CD14-positive monocyte (primary cell): ENCODE data around the gene PAQR8. TPM values are rescaled to one million over a fixed set of nuclear protein-coding genes. Genes with fewer than 3 reads are reported as not detected.

Source experiments
- DNase-seq, 3 donors: peaks; one replicate each; pipeline ENCODE4 v3.0.0-alpha.2; 2011 to 2022
- H2AFZ ChIP-seq: 2 replicates; pipeline ENCODE4 v1.6.0; 2012; ENCODE audit warnings: mild to moderate bottlenecking, low read depth, low read length, inconsistent platforms; ENCODE audit not compliant: insufficient read depth, poor library complexity, severe bottlenecking
- H3K27ac ChIP-seq, 2 donors: 1 replicate in 1 of 2; 2 replicates in 1 of 2; pipeline ENCODE4 v1.5.1; 2012 to 2013; ENCODE audit warnings: low read length in 2 of 2, control low read depth in 1 of 2, inconsistent platforms in 1 of 2, low read depth in 1 of 2, mild to moderate bottlenecking in 1 of 2
- H3K27me3 ChIP-seq, 2 donors: one replicate each; pipeline versions ENCODE4 v1.6.0 to v1.6.1; 2011 to 2013; ENCODE audit warnings: low read length in 2 of 2; ENCODE audit not compliant: control insufficient read depth in 2 of 2, insufficient read depth in 2 of 2
- H3K36me3 ChIP-seq, 2 donors: replicated peaks in 1 of 2; 1 replicate in 1 of 2; 2 replicates in 1 of 2; pipeline versions ENCODE4 v1.5.1 to v1.6.1; 2012 to 2013; ENCODE audit warnings: low read length in 2 of 2, control low read depth in 1 of 2, inconsistent platforms in 1 of 2, mild to moderate bottlenecking in 1 of 2; ENCODE audit not compliant: insufficient read depth in 2 of 2, control insufficient read depth in 1 of 2
- H3K4me1 ChIP-seq, 2 donors: 1 replicate in 1 of 2; 2 replicates in 1 of 2; pipeline versions ENCODE4 v1.5.1 to v1.6.1; 2012 to 2013; ENCODE audit warnings: low read length in 2 of 2, control low read depth in 1 of 2, inconsistent platforms in 1 of 2, mild to moderate bottlenecking in 1 of 2, moderate library complexity in 1 of 2; ENCODE audit not compliant: insufficient read depth in 2 of 2, control insufficient read depth in 1 of 2
- H3K4me2 ChIP-seq: replicated peaks from 2 replicates; pipeline ENCODE3; 2012; ENCODE audit warnings: low read length, moderate library complexity, mild to moderate bottlenecking; ENCODE audit not compliant: poor library complexity, severe bottlenecking; ENCODE audit errors: extremely low read depth
- H3K4me3 ChIP-seq, 3 experiments: fragments of 200-600 bp in 1 of 3; sonication (generic) in 1 of 3; replicated peaks in 1 of 3; 1 replicate in 2 of 3; 2 replicates in 1 of 3; pipeline ENCODE4 v1.5.1; 2011 to 2013; ENCODE audit warnings: low read length in 3 of 3, mild to moderate bottlenecking in 3 of 3, control low read depth in 2 of 3, low read depth in 2 of 3, inconsistent platforms in 1 of 3, moderate library complexity in 1 of 3
- H3K79me2 ChIP-seq: 2 replicates; pipeline ENCODE4 v1.6.0; 2012; ENCODE audit warnings: mild to moderate bottlenecking, control low read depth, inconsistent platforms, low read length, moderate library complexity; ENCODE audit not compliant: insufficient read depth
- H3K9ac ChIP-seq: 2 replicates; pipeline ENCODE4 v1.6.0; 2017; ENCODE audit warnings: low read length, mild to moderate bottlenecking; ENCODE audit not compliant: insufficient read depth, poor library complexity, severe bottlenecking
- H3K9me3 ChIP-seq, 2 donors: replicated peaks in 1 of 2; 1 replicate in 1 of 2; 2 replicates in 1 of 2; pipeline versions ENCODE4 v1.5.1 to v1.6.1; 2012 to 2013; ENCODE audit warnings: low read length in 2 of 2, control low read depth in 1 of 2; ENCODE audit not compliant: control insufficient read depth in 1 of 2, insufficient read depth in 1 of 2
- H4K20me1 ChIP-seq: 2 replicates; pipeline ENCODE4 v1.6.0; 2012; ENCODE audit warnings: mild to moderate bottlenecking, low read length, control low read depth, moderate library complexity; ENCODE audit not compliant: insufficient read depth
- H3K27ac Mint-ChIP-seq, 7 donors: one replicate each; pipeline ENCODE4 v1.8.0; 2020; ENCODE audit warnings: mild to moderate bottlenecking in 7 of 7, mixed read lengths in 7 of 7, moderate library complexity in 6 of 7, inconsistent platforms in 2 of 7
- H3K27me3 Mint-ChIP-seq, 3 donors: one replicate each; pipeline ENCODE4 v1.8.0; 2021 to 2022; ENCODE audit warnings: low read depth in 3 of 3, mild to moderate bottlenecking in 3 of 3, mixed read lengths in 3 of 3, moderate library complexity in 3 of 3, inconsistent platforms in 1 of 3
- H3K36me3 Mint-ChIP-seq, 2 donors: one replicate each; pipeline ENCODE4 v1.8.0; 2020; ENCODE audit warnings: mixed read lengths in 2 of 2, inconsistent platforms in 1 of 2, mild to moderate bottlenecking in 1 of 2
- H3K4me1 Mint-ChIP-seq: one replicate; pipeline ENCODE4 v1.8.0; 2020; ENCODE audit warnings: mild to moderate bottlenecking, mixed read lengths
- H3K4me3 Mint-ChIP-seq, 2 donors: one replicate each; pipeline ENCODE4 v1.8.0; 2020; ENCODE audit warnings: mild to moderate bottlenecking in 2 of 2, mixed read lengths in 2 of 2, moderate library complexity in 1 of 2
- H3K9me3 Mint-ChIP-seq, 7 donors: one replicate each; pipeline ENCODE4 v1.8.0; 2020 to 2022; ENCODE audit warnings: mixed read lengths in 7 of 7, mild to moderate bottlenecking in 6 of 7, moderate library complexity in 6 of 7, inconsistent platforms in 2 of 7
- CTCF ChIP-seq: fragments of 200-600 bp; IDR thresholded peaks from one replicate; pipeline ENCODE4 v1.8.0; 2022; ENCODE audit warnings: antibody characterized with exemption, mild to moderate bottlenecking
- WGBS: methylation state at CpG from one replicate; pipeline ENCODE4 v1.1.5; 2013; ENCODE audit warnings: missing lambda C conversion rate; ENCODE audit not compliant: insufficient coverage; 5-methylcytosine and 5-hydroxymethylcytosine counted together
- intact Hi-C, 2 donors: fragments of 100-400 bp; cut with micrococcal nuclease; formaldehyde crosslinking; loops; one replicate each; pipeline versions ENCODE4 v1.15.0 to v1.15.1; 2023
- polyA plus RNA-seq, 3 donors: library from polyadenylated mRNA; depleted of rRNA in 1 of 3; unstranded in 2 of 3; stranded (reverse) in 1 of 3; fragments of 300-500 nt in 2 of 3; fragments of >200 nt in 1 of 3; fragmentation: Illumina TruSeq in 2 of 3; gene quantifications; 1 replicate in 2 of 3; 2 replicates in 1 of 3; pipeline ENCODE4 v1.2.3, GENCODE V29; 2012 to 2021

The PAQR8 gene
- polyA plus RNA-seq, 3 donors: 2.4 to 17.4 (median 6.8) TPM

- no peaks in the 10 kb centered on the region for H3K27me3 Mint-ChIP-seq
- no peaks in the 10 kb centered on the region for H3K9me3 Mint-ChIP-seq
- Histone ChIP-seq H3K4me1 (peaks cover 16 to 26% of the 10 kb centered on the region in 2 donors), H3K4me3 (no peak overlapping the region), H3K27me3 (no peaks in the 10 kb centered on the region), H3K79me2 (peaks cover 75% of the 10 kb centered on the region), H3K4me2 (no peak overlapping the region), H2AFZ (no peak overlapping the region), H3K36me3 (peaks cover 9 to 34% of the 10 kb centered on the region in 2 donors), H3K9ac (no peak overlapping the region), H4K20me1 (peaks cover 17% of the 10 kb centered on the region), H3K9me3 (no peaks in the 10 kb centered on the region), H3K27ac (no peak overlapping the region)
- TF ChIP-seq CTCF: no peak
- intact Hi-C loops: no loop called here
- 88% methylated on average over 3 of the region's 6 CpGs for WGBS
- no peak for DNase-seq
- peaks cover 30% of the 10 kb centered on the region for H3K4me1 Mint-ChIP-seq
- H3K4me3 Mint-ChIP-seq: no peak overlapping the region
- peaks cover 30 to 31% of the 10 kb centered on the region in 2 donors for H3K36me3 Mint-ChIP-seq
- H3K27ac Mint-ChIP-seq: peak overlapping the region in 1 of 7 donors; percentile 10
Measured at GRCh38 chr6:52368002-52368401, 6.1 kb downstream of the PAQR8 start.

GRCh38 chr6:52369234-52369633 is 7.3 kb downstream of the PAQR8 start:
- H3K4me2 ChIP-seq: no peak overlapping the region
- Mint-ChIP-seq H3K27me3 (no peaks in the 10 kb centered on the region), H3K27ac (no peak overlapping the region), H3K4me3 (no peak overlapping the region), H3K9me3 (peaks cover 0 to 7% (median 4%) of the 10 kb centered on the region in 7 donors), H3K36me3 (peaks cover 37 to 40% of the 10 kb centered on the region in 2 donors), H3K4me1 (peaks cover 22% of the 10 kb centered on the region)
- no peak overlapping the region for H3K4me3 ChIP-seq
- H3K27ac ChIP-seq: no peak overlapping the region
- peaks cover 12% of the 10 kb centered on the region for H4K20me1 ChIP-seq
- H3K9ac ChIP-seq: no peak overlapping the region
- intact Hi-C loops: no loop called here
- H3K79me2 ChIP-seq: peaks cover 70% of the 10 kb centered on the region
- H2AFZ ChIP-seq: no peak overlapping the region
- H3K9me3 ChIP-seq: no peaks in the 10 kb centered on the region
- H3K4me1 ChIP-seq: peaks cover 5 to 13% of the 10 kb centered on the region in 2 donors
- no peaks in the 10 kb centered on the region for H3K27me3 ChIP-seq
- no peak for DNase-seq
- no CpG with 5 or more reads among the region's 2 CpGs for WGBS
- no peak for TF ChIP-seq CTCF
- peaks cover 9 to 41% of the 10 kb centered on the region in 2 donors for H3K36me3 ChIP-seq
